GM12878 (cell line): ENCODE results near the gene CALB2. TPM values are rescaled to one million over a fixed set of nuclear protein-coding genes. Genes with fewer than 3 reads are reported as not detected.

Experiments
- ATAC-seq: fragments of 200-7000 bp; cut with Tn5 transposase; 3 replicates; pipeline ENCODE4 v1.9.1; 2020; ENCODE audit warnings: mild to moderate bottlenecking, moderate library complexity
- BruUV-seq: library from RNA; stranded (reverse); fragments of 400-500 nt; replicated peaks from 2 replicates; lab custom pipeline; 2021; lab: Mats Ljungman, UMichigan
- CTCF ChIA-PET: fragments of 300-600 bp; sonication (Branson Sonifier 250); formaldehyde crosslinking; extraction: SDS; loops from one replicate; lab custom pipeline; 2021; ENCODE audit warnings: inconsistent platforms; lab: Yijun Ruan, JAX
- POLR2A ChIA-PET: fragments of 350-600 bp; formaldehyde crosslinking; extraction: SDS; loops from one replicate; lab custom pipeline; 2021; ENCODE audit warnings: inconsistent platforms; lab: Charles Lee
- RAD21 ChIA-PET: fragments of 300-600 bp; sonication (Branson Sonifier 250); formaldehyde crosslinking; loops from one replicate; lab custom pipeline; 2023; ENCODE audit warnings: antibody characterized with exemption; ENCODE audit not compliant: unreplicated experiment; lab: Charles Lee
- SMC1A ChIA-PET: fragments of 300-600 bp; sonication (Branson Sonifier 250); formaldehyde crosslinking; loops from one replicate; lab custom pipeline; 2023; ENCODE audit not compliant: unreplicated experiment, uncharacterized antibody; lab: Charles Lee
- DNase-seq: peaks from one replicate; pipeline ENCODE4 v3.0.0-alpha.2; 2011; ENCODE audit warnings: low read depth, low spot score
- FAIRE-seq: peaks from 3 replicates; lab custom pipeline; 2011; peaks lifted over from hg19 to GRCh38; lab: Jason Lieb, UNC
- H2AFZ ChIP-seq: 2 replicates; pipeline ENCODE4 v1.6.0; 2011; ENCODE audit warnings: low read depth, low read length, control low read depth; ENCODE audit not compliant: control insufficient read depth
- H3K27ac ChIP-seq: 2 replicates; pipeline ENCODE4 v1.5.1; 2011; ENCODE audit warnings: control low read depth; ENCODE audit not compliant: control insufficient read depth, insufficient read depth
- H3K27me3 ChIP-seq, 2 experiments: replicated peaks in 1 of 2; 2 replicates each; pipeline versions ENCODE4 v1.6.0 to v1.6.1; 2011; ENCODE audit warnings: low read length in 1 of 2; ENCODE audit not compliant: control insufficient read depth in 2 of 2, insufficient read depth in 2 of 2
- H3K36me3 ChIP-seq, 2 experiments: 2 replicates each; pipeline ENCODE4 v1.5.1; 2011; ENCODE audit warnings: low read length in 1 of 2; ENCODE audit not compliant: control insufficient read depth in 2 of 2, insufficient read depth in 2 of 2
- H3K4me1 ChIP-seq: 2 replicates; pipeline ENCODE4 v1.6.1; 2011; ENCODE audit warnings: mild to moderate bottlenecking, low read length, moderate library complexity, mixed read lengths; ENCODE audit not compliant: control insufficient read depth, insufficient read depth
- H3K4me2 ChIP-seq: 2 replicates; pipeline ENCODE4 v1.6.0; 2011; ENCODE audit warnings: control low read depth; ENCODE audit not compliant: control insufficient read depth, insufficient read depth
- H3K4me3 ChIP-seq: fragments of 200-600 bp; sonication (generic); 2 replicates; pipeline ENCODE4 v1.5.1; 2016
- H3K79me2 ChIP-seq: 2 replicates; pipeline ENCODE4 v1.6.0; 2011; ENCODE audit warnings: low read length; ENCODE audit not compliant: control insufficient read depth, insufficient read depth
- H3K9ac ChIP-seq: 2 replicates; pipeline ENCODE4 v1.8.0; 2011; ENCODE audit warnings: low read length, control low read depth, mixed read lengths; ENCODE audit not compliant: control insufficient read depth, insufficient read depth
- H3K9me3 ChIP-seq: replicated peaks from 3 replicates; pipeline ENCODE4 v1.5.1; 2011; ENCODE audit warnings: mild to moderate bottlenecking, low read length; ENCODE audit not compliant: control insufficient read depth, insufficient read depth
- H4K20me1 ChIP-seq: 2 replicates; pipeline ENCODE4 v1.6.0; 2011; ENCODE audit not compliant: control insufficient read depth, insufficient read depth
- CEBPZ ChIP-seq: fragments of 150-350 bp; IDR thresholded peaks from 2 replicates; pipeline ENCODE4 v1.6.1; 2016; ENCODE audit warnings: low read depth, low read length
- CHD4 ChIP-seq: fragments of 200-600 bp; sonication (generic); IDR thresholded peaks from 2 replicates; pipeline ENCODE4 v1.6.1; 2016; ENCODE audit warnings: mild to moderate bottlenecking
- EP300 ChIP-seq, 2 experiments: fragments of 150-350 bp in 1 of 2; IDR thresholded peaks; 2 replicates each; pipeline ENCODE4 v1.6.1; 2011 to 2012; ENCODE audit warnings: low read depth in 2 of 2, low read length in 2 of 2, borderline replicate concordance in 1 of 2, improper control_type of control experiment in 1 of 2, inconsistent platforms in 1 of 2; ENCODE audit not compliant: control insufficient read depth in 1 of 2
- FOXK2 ChIP-seq: fragments of 450-650 bp; IDR thresholded peaks from 2 replicates; pipeline ENCODE4 v1.6.1; 2017; ENCODE audit warnings: mild to moderate bottlenecking, moderate library complexity
- KLF5 ChIP-seq: fragments of 450-650 bp; IDR thresholded peaks from 2 replicates; pipeline ENCODE4 v1.6.1; 2014; ENCODE audit warnings: mild to moderate bottlenecking; ENCODE audit not compliant: partially characterized antibody
- MEF2B ChIP-seq: fragments of 450-650 bp; IDR thresholded peaks from 2 replicates; pipeline ENCODE4 v1.6.1; 2018; ENCODE audit warnings: mild to moderate bottlenecking, moderate library complexity; ENCODE audit not compliant: partially characterized antibody, poor library complexity, severe bottlenecking
- MYB ChIP-seq: fragments of 150-350 bp; IDR thresholded peaks from 2 replicates; pipeline ENCODE4 v1.6.1; 2014; ENCODE audit warnings: mild to moderate bottlenecking, low read depth, low read length, borderline replicate concordance
- NFYB ChIP-seq: IDR thresholded peaks from 2 replicates; pipeline ENCODE4 v1.6.1; 2011; ENCODE audit warnings: low read depth, mild to moderate bottlenecking, low read length, improper control_type of control experiment, moderate library complexity; ENCODE audit not compliant: insufficient read depth
- SPI1 ChIP-seq: IDR thresholded peaks from 2 replicates; pipeline ENCODE4 v1.6.1; 2011; ENCODE audit warnings: low read depth, mild to moderate bottlenecking, low read length, moderate library complexity, borderline replicate concordance; ENCODE audit not compliant: insufficient read depth
- STAT3 ChIP-seq: IDR thresholded peaks from 2 replicates; pipeline ENCODE4 v1.6.1; 2011; ENCODE audit warnings: low read depth, low read length, improper control_type of control experiment
- TCF7 ChIP-seq: IDR thresholded peaks from 2 replicates; pipeline ENCODE4 v1.6.1; 2014; ENCODE audit warnings: antibody characterized with exemption, borderline replicate concordance
- YY1 ChIP-seq: IDR thresholded peaks from 2 replicates; pipeline ENCODE4 v1.6.1; 2011; ENCODE audit warnings: low read depth, mild to moderate bottlenecking, low read length
- ZBED1 ChIP-seq: IDR thresholded peaks from 2 replicates; pipeline ENCODE4 v1.6.1; 2016; ENCODE audit warnings: borderline replicate concordance
- ZSCAN29 ChIP-seq: fragments of 450-650 bp; IDR thresholded peaks from 2 replicates; pipeline ENCODE4 v1.6.1; 2017; ENCODE audit warnings: mild to moderate bottlenecking, moderate library complexity
- ZZZ3 ChIP-seq: IDR thresholded peaks from 2 replicates; pipeline ENCODE4 v1.6.1; 2011; ENCODE audit warnings: low read depth; ENCODE audit not compliant: control insufficient read depth, insufficient read length
- WGBS: methylation state at CpG from one replicate; pipeline ENCODE4 v1.1.6; 2016; ENCODE audit warnings: low lambda C conversion rate; ENCODE audit not compliant: insufficient replicate concordance, insufficient coverage; ENCODE audit errors: missing lambda C conversion rate; 5-methylcytosine and 5-hydroxymethylcytosine counted together
- in situ Hi-C: fragments of 300-500 bp; cut with MboI; formaldehyde crosslinking; loops from 9 replicates; pipeline ENCODE4 v1.14.3; 2018; ENCODE audit warnings: mixed read lengths
- intact Hi-C: fragments of 100-400 bp; cut with micrococcal nuclease; formaldehyde crosslinking; loops from one replicate; pipeline ENCODE4 v1.14.2; 2022; ENCODE audit not compliant: unreplicated experiment
- polyA plus RNA-seq, 11 experiments: library from polyadenylated mRNA; depleted of rRNA in 4 of 11; unstranded in 6 of 11; stranded (reverse) in 5 of 11; fragments of >200 nt; fragmentation: Nextera tagmentation in 4 of 11; fragmentation: Illumina TruSeq in 1 of 11; extraction: Ambion mirVana in 4 of 11; extraction: Trizol in 1 of 11; gene quantifications; 1 replicate in 1 of 11; 2 replicates in 10 of 11; pipeline versions ENCODE4 v1.2.1 to v1.2.3, GENCODE V29; 2011 to 2016; ENCODE audit warnings: inconsistent platforms in 2 of 11, missing spikeins in 2 of 11, low read depth in 1 of 11
- total RNA-seq, 4 experiments: library from RNA; depleted of rRNA in 3 of 4; stranded (reverse); fragments of >200 nt in 3 of 4; fragmentation: Illumina TruSeq in 1 of 4; extraction: Trizol in 1 of 4; gene quantifications; 2 replicates each; pipeline versions ENCODE4 v1.2.1 to v1.2.3, GENCODE V29; 2013 to 2021

Gene CALB2
- total and polyA plus RNA-seq, 10 of the 15 experiments (the other 5 are each of a cell fraction or from before 2014, with no cell fraction given), result not detected

DNA sequence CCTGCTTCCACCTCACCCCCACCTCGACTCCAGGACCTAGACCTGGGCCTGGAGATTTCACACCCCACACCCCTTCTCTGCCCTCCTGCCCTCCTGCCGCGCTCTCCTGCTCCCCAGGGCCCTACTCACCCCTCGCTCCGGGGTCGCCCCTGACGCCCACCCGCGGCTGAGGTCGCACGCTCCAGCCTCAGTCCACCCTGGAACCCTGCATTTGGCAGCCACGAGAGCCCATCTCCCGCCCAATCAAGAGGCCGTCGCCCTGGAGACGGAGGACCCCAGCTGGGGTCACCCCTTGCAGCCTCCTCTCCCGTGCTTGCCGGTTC lies 67.2 kb downstream of the CALB2 start:
- H3K36me3 ChIP-seq, result no peaks in the 10 kb centered on the region
- ChIA-PET RAD21 (interaction anchor here (0.6 kb wide), 2 partner anchors 42 to 1609 kb away, joined by 3 to 4 read pairs; no protein-coding TSS in a partner anchor), CTCF (interaction anchor here (1.2 kb wide), 1 partner anchor 185 kb away, joined by 6 read pairs; no protein-coding TSS in a partner anchor), SMC1A (no interaction called here), POLR2A (no interaction called here)
- no peaks in the 10 kb centered on the region for H3K9me3 ChIP-seq
- H3K4me1 ChIP-seq, result no peaks in the 10 kb centered on the region
- intact Hi-C loops, result no loop called here
- no peak for ATAC-seq
- no peaks in the 10 kb centered on the region; the same call in 1 of the 2 replicates for H4K20me1 ChIP-seq
- 28% methylated on average over 18 of the region's 18 CpGs for WGBS
- no peak overlapping the region for H3K9ac ChIP-seq
- DNase-seq, result no peak
- BruUV-seq, result no TSS peak
- no peaks in the 10 kb centered on the region for H3K79me2 ChIP-seq
- TF ChIP-seq YY1 (no peak), STAT3 (no peak), CEBPZ (no peak), NFYB (no peak), ZBED1 (no peak), KLF5 (no peak), MEF2B (no peak), ZSCAN29 (no peak), TCF7 (no peak), SPI1 (no peak), CHD4 (no peak), ZZZ3 (no peak), EP300 (IDR thresholded peaks at IDR 0.05; ENCODE audit: borderline replicate concordance in 1 of 2, control insufficient read depth in 1 of 2, low read depth in 2 of 2, low read length in 2 of 2) (no peak), FOXK2 (no peak), MYB (no peak)
- peak overlapping the region; percentile 26; the same call in 1 of the 2 replicates for H3K4me2 ChIP-seq
- H3K27ac ChIP-seq, result no peak overlapping the region
- no peaks in the 10 kb centered on the region; a peak in 1 of 4 replicates for H3K27me3 ChIP-seq
- peak overlapping the region; percentile 40; the same call in 1 of the 2 replicates for H3K4me3 ChIP-seq
- in situ Hi-C loops, result no loop called here
- FAIRE-seq, result no peak
- H2AFZ ChIP-seq, result no peak overlapping the region; the same call in 1 of the 2 replicates
